DMS153 (cell line): ENCODE measurements around the gene RPL36.

Experiments used
- DNase-seq: peaks from one replicate; lab custom pipeline; 2025; lab: John Stamatoyannopoulos, UW

RPL36 gene

GRCh38 chr19:5690125-5690954, at the start of gene RPL36:
TSS of gene RPL36 (plus strand) at chr19:5690295. CDS start at chr19:5690508, 213 bp downstream.
- DNase-seq = peak; percentile 94

GRCh38 chr19:5641171-5641570, 48.9 kb upstream of the RPL36 start:
- no peak for DNase-seq

GRCh38 chr19:5642204-5642603, 47.9 kb upstream of the RPL36 start:
- no peak for DNase-seq

- DNase-seq = no peak
These were observed 47.0 kb upstream of the RPL36 start for GRCh38 chr19:5643060-5643459.

- no peak for DNase-seq
These were observed 46.1 kb upstream of the RPL36 start for GRCh38 chr19:5644037-5644436.

- DNase-seq = peak; percentile 68
These were observed 44.7 kb upstream of the RPL36 start for GRCh38 chr19:5645409-5645808.

GRCh38 chr19:5646703-5647102, 43.4 kb upstream of the RPL36 start:
- no peak for DNase-seq

GRCh38 chr19:5648464-5648863, 41.6 kb upstream of the RPL36 start:
- no peak for DNase-seq

GRCh38 chr19:5651361-5651760, 38.7 kb upstream of the RPL36 start:
- DNase-seq = no peak

- DNase-seq = no peak
These were observed 37.8 kb upstream of the RPL36 start for GRCh38 chr19:5652261-5652660.

- DNase-seq = no peak
These were observed 35.2 kb upstream of the RPL36 start for GRCh38 chr19:5654931-5655330.

GRCh38 chr19:5655412-5655811, 34.7 kb upstream of the RPL36 start:
- DNase-seq = no peak

- DNase-seq = no peak
These were observed 28.6 kb upstream of the RPL36 start for GRCh38 chr19:5661483-5661882.

GRCh38 chr19:5663904-5664303, 26.2 kb upstream of the RPL36 start:
- no peak for DNase-seq

GRCh38 chr19:5664515-5664914, 25.6 kb upstream of the RPL36 start:
- DNase-seq = no peak

GRCh38 chr19:5665781-5666513, 24.1 kb upstream of the RPL36 start:
- no peak for DNase-seq

- DNase-seq = no peak
These were observed 23.0 kb upstream of the RPL36 start for GRCh38 chr19:5666921-5667610.

GRCh38 chr19:5667751-5668271, 22.3 kb upstream of the RPL36 start:
- no peak for DNase-seq

- no peak for DNase-seq
These were observed 20.9 kb upstream of the RPL36 start for GRCh38 chr19:5669212-5669611.

- DNase-seq = no peak
These were observed 18.5 kb upstream of the RPL36 start for GRCh38 chr19:5671600-5671999.

- no peak for DNase-seq
These were observed 17.2 kb upstream of the RPL36 start for GRCh38 chr19:5672708-5673459.

GRCh38 chr19:5673752-5674151, 16.3 kb upstream of the RPL36 start:
- no peak for DNase-seq
